ENCODE results near the gene ADK. TPM values are rescaled to one million over a fixed set of nuclear protein-coding genes. Genes with fewer than 3 reads are reported as not detected.

Gene ADK
- total and polyA plus RNA-seq, 8 donors = 44.8 to 68.6 (median 57.5) TPM

GRCh38 chr10:74328388-74328787 lies 177.4 kb downstream of the ADK start:
- DNase-seq = no peak
- ATAC-seq = peak; percentile 66
- no peak for TF ChIP-seq CTCF (IDR thresholded peaks at IDR 0.05)
- Histone ChIP-seq H3K27me3 (no peaks in the 10 kb centered on the region), H3K27ac (no peak overlapping the region), H3K36me3 (no peaks in the 10 kb centered on the region), H3K4me1 (no peaks in the 10 kb centered on the region), H3K9me3 (no peaks in the 10 kb centered on the region), H3K4me3 (no peak overlapping the region)
- intact Hi-C loops (cut with DNase I) = no loop called here

- no peaks in the 10 kb centered on the region for H3K4me1 ChIP-seq
- H3K4me3 ChIP-seq = no peak overlapping the region
- no peak overlapping the region for H3K27ac ChIP-seq
- intact Hi-C loops (cut with DNase I) = no loop called here
- H3K27me3 ChIP-seq = no peaks in the 10 kb centered on the region
- TF ChIP-seq CTCF (IDR thresholded peaks at IDR 0.05) = no peak
- ATAC-seq (no peak), DNase-seq (no peak)
- H3K9me3 ChIP-seq = no peaks in the 10 kb centered on the region
- no peaks in the 10 kb centered on the region for H3K36me3 ChIP-seq
Observed at GRCh38 chr10:74329873-74330272, 178.9 kb downstream of the ADK start.

GRCh38 chr10:74330646-74331045 lies 179.6 kb downstream of the ADK start:
- H3K27me3 ChIP-seq = no peaks in the 10 kb centered on the region
- H3K27ac ChIP-seq = no peak overlapping the region
- no peak overlapping the region for H3K4me3 ChIP-seq
- DNase-seq (no peak), ATAC-seq (no peak)
- H3K9me3 ChIP-seq = no peaks in the 10 kb centered on the region
- H3K36me3 ChIP-seq = no peaks in the 10 kb centered on the region
- no peaks in the 10 kb centered on the region for H3K4me1 ChIP-seq
- intact Hi-C loops (cut with DNase I) = no loop called here
- TF ChIP-seq CTCF (IDR thresholded peaks at IDR 0.05) = no peak

GRCh38 chr10:74332398-74332797 lies 181.4 kb downstream of the ADK start:
- H3K27me3 ChIP-seq = no peaks in the 10 kb centered on the region
- H3K9me3 ChIP-seq = no peaks in the 10 kb centered on the region
- TF ChIP-seq CTCF (IDR thresholded peaks at IDR 0.05) = no peak
- no peak overlapping the region for H3K27ac ChIP-seq
- DNase-seq (no peak), ATAC-seq (no peak)
- H3K36me3 ChIP-seq = no peaks in the 10 kb centered on the region
- H3K4me3 ChIP-seq = no peak overlapping the region
- intact Hi-C loops (cut with DNase I) = no loop called here
- H3K4me1 ChIP-seq = no peaks in the 10 kb centered on the region

GRCh38 chr10:74333174-74333573 lies 182.2 kb downstream of the ADK start:
- Histone ChIP-seq H3K27ac (no peak overlapping the region), H3K9me3 (no peaks in the 10 kb centered on the region), H3K27me3 (no peaks in the 10 kb centered on the region), H3K36me3 (no peaks in the 10 kb centered on the region), H3K4me3 (no peak overlapping the region), H3K4me1 (no peaks in the 10 kb centered on the region)
- no peak for TF ChIP-seq CTCF (IDR thresholded peaks at IDR 0.05)
- no peak for DNase-seq
- no peak for ATAC-seq
- intact Hi-C loops (cut with DNase I) = no loop called here
